ENCODE results near the gene U2AF2. TPM values are rescaled to one million over a fixed set of nuclear protein-coding genes. Genes with fewer than 3 reads are reported as not detected.

U2AF2 gene
- total RNA-seq, 1 experiment from 2014 or later = 321 TPM

DNA sequence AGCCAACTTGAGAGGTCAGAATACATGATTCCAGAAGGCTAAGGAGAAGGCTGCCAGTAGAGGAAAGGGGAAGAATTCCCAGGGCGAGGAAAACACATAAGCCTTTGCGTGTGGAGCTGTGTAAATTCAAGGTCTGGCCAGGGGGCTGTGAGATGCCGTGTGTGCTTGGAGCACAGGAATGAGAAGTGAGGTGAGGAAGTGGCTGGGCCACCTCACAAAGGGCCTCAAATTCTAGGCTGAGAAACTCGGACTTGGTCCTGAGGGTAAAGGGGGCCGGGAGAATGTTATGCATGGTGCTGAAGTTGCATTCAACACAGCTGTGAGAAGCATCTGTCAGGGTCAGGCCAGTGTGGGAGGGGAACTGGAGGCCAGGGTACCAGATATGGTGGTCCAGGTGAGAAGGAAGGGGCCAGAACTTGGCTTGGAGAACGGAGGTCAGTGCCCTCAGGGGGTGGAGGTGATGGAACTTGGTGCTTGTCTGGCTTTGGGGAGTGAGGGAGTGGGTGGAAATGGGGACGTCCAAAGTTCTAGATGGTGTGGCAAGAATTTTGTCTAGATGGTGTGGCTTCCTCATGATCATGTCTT, 18.9 kb upstream of the U2AF2 start:
- Histone ChIP-seq H2BK15ac (ENCODE audit: low read depth, low read length) (no peak overlapping the region), H3K56ac (ENCODE audit: insufficient read length, low read depth, low read length) (no peak overlapping the region), H2BK120ac (ENCODE audit: low read depth, low read length, poor library complexity, severe bottlenecking) (no peak overlapping the region), H3K4me1 (ENCODE audit: insufficient read depth, low read length) (0 out of 2 replicates have a peak, but pooled peaks cover 2% of the 10 kb centered on the region), H3K4ac (ENCODE audit: low read depth, low read length) (no peak overlapping the region), H2BK12ac (ENCODE audit: insufficient read length, low read depth, low read length) (no peak overlapping the region), H3K9me3 (ENCODE audit: control insufficient read depth, low read depth, low read length) (no peaks in the 10 kb centered on the region), H3K27ac (ENCODE audit: insufficient read length, low read depth, low read length) (no peak overlapping the region), H2AFZ (ENCODE audit: low read length) (no peak overlapping the region), H3T11ph (ENCODE audit: low read length) (no peak overlapping the region), H2BK5ac (ENCODE audit: insufficient read length, low read length) (no peak overlapping the region), H2BK20ac (ENCODE audit: low read depth, low read length, poor library complexity, severe bottlenecking) (no peak overlapping the region), H3K4me2 (ENCODE audit: insufficient read depth, insufficient read length, low read length) (peak overlapping the region; percentile 85), H3K9ac (ENCODE audit: extremely low read depth, insufficient read length, low read length) (peak overlapping the region; percentile 11), H4K91ac (ENCODE audit: insufficient read length, low read depth, low read length) (no peak overlapping the region), H3K14ac (ENCODE audit: insufficient read depth, low read length) (no peak overlapping the region), H3K27me3 (ENCODE audit: insufficient read depth, low read length) (no peaks in the 10 kb centered on the region), H3K23ac (ENCODE audit: insufficient read length, low read depth, low read length) (no peak overlapping the region), H3K18ac (ENCODE audit: insufficient read length, low read depth, low read length) (no peak overlapping the region), H3K79me1 (ENCODE audit: insufficient read depth, low read depth, low read length, poor library complexity, severe bottlenecking) (peaks cover 6% of the 10 kb centered on the region), H3K23me2 (ENCODE audit: insufficient read length, low read depth, low read length, poor library complexity, severe bottlenecking) (peaks cover 7% of the 10 kb centered on the region), H2AK5ac (ENCODE audit: insufficient read length, low read length) (no peak overlapping the region), H4K20me1 (ENCODE audit: control insufficient read depth, insufficient read depth, insufficient read length) (no peaks in the 10 kb centered on the region), H3K79me2 (ENCODE audit: insufficient read depth, low read length) (peaks cover 10% of the 10 kb centered on the region; the same call in 1 of the 2 replicates), H4K5ac (ENCODE audit: insufficient read length, low read depth, low read length) (no peak overlapping the region), H4K8ac (replicated peaks; ENCODE audit: insufficient read length, low read depth, low read length) (no peak overlapping the region)
- TF ChIP-seq, protein P1, sequence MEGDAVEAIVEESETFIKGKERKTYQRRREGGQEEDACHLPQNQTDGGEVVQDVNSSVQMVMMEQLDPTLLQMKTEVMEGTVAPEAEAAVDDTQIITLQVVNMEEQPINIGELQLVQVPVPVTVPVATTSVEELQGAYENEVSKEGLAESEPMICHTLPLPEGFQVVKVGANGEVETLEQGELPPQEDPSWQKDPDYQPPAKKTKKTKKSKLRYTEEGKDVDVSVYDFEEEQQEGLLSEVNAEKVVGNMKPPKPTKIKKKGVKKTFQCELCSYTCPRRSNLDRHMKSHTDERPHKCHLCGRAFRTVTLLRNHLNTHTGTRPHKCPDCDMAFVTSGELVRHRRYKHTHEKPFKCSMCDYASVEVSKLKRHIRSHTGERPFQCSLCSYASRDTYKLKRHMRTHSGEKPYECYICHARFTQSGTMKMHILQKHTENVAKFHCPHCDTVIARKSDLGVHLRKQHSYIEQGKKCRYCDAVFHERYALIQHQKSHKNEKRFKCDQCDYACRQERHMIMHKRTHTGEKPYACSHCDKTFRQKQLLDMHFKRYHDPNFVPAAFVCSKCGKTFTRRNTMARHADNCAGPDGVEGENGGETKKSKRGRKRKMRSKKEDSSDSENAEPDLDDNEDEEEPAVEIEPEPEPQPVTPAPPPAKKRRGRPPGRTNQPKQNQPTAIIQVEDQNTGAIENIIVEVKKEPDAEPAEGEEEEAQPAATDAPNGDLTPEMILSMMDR (conservative IDR thresholded peaks at IDR 0.05) = no peak
- WGBS (ENCODE audit: extremely low coverage, insufficient read length, low lambda C conversion rate) = no CpG with 5 or more reads among the region's 7 CpGs
- Mint-ChIP-seq H3K27me3 (ENCODE audit: low read depth) (peaks cover 3% of the 10 kb centered on the region; the same call in 1 of the 2 replicates), H3K4me3 (peak overlapping the region; percentile 100), H3K4me1 (peaks cover 22 to 37% of the 10 kb centered on the region in 2 experiments), H3K36me3 (ENCODE audit: insufficient read depth in 1 of 3, low read depth in 3 of 3) (peaks cover 10 to 15% (median 14%) of the 10 kb centered on the region in 3 experiments), H3K9me3 (no peaks in the 10 kb centered on the region; a peak in 1 of 5 replicates), H3K27ac (peak overlapping the region in 1 of 3 experiments; percentile 100; a peak in 2 of 7 replicates)
- no peak for DNase-seq
